GM21723 (cell line): Measurements from ENCODE around the gene NTNG1.

Source experiments
- ATAC-seq: cut with Tn5 transposase; IDR thresholded peaks from one replicate; pipeline ENCODE4 v1.9.1; 2021; ENCODE audit warnings: mild to moderate bottlenecking, moderate library complexity; ENCODE audit not compliant: unreplicated experiment

NTNG1 gene

DNA sequence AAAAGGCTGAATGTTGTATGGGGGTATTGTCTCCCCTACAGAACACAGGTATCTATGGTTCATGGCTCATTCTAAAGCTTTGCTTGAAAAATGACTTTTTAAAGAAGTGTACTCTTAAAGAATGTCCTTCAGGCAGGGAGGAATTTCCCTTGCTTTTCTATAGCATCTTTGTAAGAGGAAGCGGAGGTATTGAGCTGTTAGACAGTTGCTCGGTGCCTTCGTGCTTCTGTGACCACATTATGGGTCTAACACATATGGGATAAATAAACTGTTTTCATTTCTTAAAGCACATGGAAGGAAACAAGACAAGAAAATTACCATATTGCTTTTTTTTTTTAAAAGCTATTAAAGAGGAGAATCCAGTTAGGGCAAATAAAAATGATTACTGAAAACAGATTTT lies 182.9 kb downstream of the NTNG1 start:
- no peak for ATAC-seq

DNA sequence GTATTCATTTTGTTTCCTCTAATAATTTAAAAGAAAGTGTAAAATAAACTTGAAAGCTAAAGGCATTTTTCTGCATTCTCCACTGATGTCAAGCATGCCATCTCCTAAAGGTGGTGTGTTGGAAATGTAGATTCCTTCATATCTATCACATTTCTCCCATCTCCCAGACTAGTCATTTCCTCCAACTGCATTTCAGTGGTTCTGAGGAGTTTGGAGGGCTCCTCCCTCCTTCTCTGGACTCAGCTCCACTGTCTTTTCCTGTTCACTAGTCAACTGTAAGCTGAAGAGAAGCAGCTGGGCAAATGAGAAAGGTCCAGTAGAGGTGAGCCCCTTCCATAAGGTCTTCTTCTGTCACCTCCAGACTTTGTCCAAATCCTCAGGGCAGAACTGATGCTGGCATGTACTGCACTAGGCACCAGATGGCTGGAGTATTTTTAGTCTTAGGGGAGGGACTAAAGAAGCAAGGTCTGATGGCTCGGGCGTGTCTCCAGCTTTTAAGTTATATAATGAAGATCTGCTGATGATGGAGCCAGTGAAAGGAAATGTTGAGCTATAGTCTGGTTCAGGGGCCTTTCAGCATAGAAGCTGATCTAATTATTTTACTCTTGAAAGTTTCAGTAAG lies 186.1 kb downstream of the NTNG1 start:
- ATAC-seq, result no peak

DNA sequence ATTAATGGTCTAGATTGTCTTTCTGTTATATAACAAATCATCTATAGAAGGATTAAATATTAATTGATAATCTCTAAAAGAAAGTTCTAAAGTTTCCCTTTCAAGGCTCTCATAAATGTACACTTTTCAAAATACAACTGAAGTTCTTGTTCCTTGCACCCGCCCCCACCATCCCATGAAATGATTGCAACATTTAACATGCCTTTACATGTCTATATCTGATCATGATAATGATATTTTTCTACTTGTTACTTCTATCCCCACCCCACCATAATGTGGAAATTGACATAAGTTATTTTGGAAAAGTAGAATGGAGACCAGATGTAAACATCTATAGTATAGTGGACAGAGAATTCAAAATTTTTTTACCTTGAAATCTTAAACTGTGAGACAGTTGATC lies 186.6 kb downstream of the NTNG1 start:
- no peak for ATAC-seq

DNA sequence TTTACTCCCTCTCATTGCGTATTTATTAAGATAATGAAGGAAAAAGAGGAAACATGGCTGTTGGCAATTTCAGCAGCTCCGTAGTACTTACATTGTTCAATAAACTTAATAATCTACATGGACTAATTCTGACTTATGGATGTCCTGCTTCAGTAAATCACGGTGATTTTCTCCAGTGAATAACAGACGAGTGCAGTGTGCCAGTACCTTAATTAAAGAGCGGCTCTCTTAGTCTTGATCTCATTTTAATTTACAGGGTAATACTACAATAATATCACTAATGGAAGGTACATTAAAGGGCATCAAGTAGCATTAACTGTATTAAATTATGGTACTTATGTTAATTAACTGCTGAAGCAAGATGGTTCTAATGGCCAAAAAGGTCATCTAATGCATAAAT lies 187.2 kb downstream of the NTNG1 start:
- ATAC-seq, result no peak

- ATAC-seq, result no peak
Measured at GRCh38 chr1:107339775-107340174, 198.9 kb downstream of the NTNG1 start.

DNA sequence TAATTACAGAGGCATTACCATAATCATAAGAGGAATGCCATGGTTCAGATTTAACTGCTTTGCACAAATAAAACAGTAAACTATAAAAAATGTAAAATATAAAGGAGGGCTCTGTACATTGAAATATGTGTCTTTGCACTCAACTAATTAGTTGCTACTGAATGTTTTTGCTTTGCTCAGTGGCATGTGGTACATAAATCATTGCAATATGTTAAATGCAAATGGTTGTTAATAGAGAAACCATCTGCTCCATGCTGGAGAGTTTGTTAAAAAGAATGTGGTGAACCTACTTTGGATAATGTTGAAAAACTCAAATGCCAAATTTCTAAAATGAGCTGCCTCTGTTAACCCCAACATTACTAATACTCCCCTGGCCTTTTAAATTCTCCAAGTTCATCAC lies 201.5 kb downstream of the NTNG1 start:
- no peak for ATAC-seq

- ATAC-seq, result no peak
Measured at GRCh38 chr1:107342768-107343167, 201.9 kb downstream of the NTNG1 start.

DNA sequence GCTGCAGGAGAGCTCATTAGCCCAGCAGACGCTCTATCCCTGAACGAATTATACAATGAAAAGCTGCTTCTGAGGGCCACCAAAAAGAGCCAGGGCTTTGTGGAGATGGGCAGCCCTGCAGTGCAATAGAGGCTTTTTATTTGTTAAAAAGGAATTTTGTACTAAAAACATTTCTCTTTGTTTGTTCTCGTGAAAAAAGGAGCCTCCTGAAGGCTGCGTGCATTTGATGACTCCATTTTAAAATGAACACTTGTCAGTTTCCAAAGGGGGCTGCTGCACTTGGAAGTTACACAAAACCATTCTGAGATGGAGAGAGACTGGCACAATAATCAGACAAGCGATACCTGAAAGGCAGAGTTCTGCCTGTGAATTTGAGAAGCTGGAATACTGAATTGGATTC lies 202.8 kb downstream of the NTNG1 start:
- no peak for ATAC-seq

DNA sequence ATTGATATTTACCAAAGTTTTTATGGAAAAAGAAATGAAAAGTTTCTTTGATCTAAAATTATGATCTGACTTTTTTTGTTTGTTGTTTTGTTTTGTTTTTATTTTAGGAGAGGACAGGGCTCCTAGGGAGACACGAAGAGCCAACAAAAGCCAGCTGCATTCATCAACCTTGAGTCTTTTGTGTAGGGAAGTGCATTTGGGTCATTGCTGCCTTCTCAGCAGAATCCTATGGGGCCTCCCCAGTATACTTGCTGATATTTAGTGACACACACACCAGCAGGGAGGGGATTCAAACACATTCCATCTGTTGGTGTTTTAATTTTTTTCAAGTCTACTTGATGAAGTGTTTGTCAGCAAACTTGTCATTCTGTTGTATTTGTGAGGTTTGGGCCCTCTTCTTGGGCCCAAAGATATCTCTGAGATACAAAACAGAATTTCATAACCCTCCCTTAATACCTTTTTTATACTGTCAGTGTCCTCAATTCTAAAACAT lies 203.5 kb downstream of the NTNG1 start:
- ATAC-seq, result no peak

- no peak for ATAC-seq
Measured at GRCh38 chr1:107344836-107345235, 204.0 kb downstream of the NTNG1 start.

DNA sequence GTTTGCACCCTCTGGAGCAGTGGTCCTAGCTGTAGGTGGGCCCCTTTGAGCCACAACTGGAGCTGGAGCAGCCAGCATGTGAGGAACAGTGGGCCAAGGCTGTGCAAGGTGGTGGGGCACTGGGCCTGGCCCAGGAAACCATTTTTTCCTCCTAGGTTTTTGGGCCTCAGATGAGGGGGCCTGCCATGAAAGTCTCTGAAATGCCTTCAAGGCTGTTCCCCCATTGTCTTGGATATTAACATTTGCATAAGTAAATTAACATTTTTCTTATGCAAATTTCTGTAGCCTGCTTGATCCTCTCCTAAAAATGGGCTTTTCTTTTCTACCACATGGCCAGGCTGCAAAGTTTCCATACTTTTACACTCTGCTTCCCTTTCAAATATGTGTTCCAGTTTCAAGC lies 212.0 kb downstream of the NTNG1 start:
- no peak for ATAC-seq

GRCh38 chr1:107357376-107357775 lies 216.5 kb downstream of the NTNG1 start:
- no peak for ATAC-seq

DNA sequence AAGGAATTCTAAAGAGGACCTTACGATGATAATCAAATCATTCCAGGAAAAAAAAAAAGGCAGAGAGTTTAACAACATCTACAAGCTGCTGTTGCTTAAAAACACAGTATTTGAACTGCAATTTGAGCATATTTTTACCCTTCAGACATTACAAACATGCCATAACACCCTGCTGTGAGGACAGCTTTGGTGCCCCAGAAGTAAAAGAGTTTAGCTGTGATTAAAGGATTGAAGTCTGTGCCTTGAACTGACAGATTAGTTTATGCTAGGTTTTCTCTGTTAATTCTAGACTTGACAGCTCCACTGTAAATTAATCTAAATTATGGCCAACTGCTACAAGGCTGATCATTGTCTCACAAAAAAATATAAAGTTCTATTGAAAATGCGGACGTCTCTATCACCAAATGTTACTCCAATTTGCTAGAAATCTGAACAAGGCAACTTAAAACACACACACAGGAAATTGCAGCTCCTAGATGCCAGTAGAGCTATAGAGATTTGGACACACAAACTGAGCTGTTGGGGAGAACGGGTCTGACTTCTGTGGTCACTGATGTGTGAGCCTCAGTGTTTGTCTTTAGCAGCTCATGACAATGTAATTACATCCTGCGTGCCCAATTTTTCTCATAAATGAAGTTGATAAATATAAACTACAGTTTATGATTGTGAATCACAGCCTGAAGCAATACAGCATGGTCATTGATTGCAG lies 217.9 kb downstream of the NTNG1 start:
- ATAC-seq, result peak; percentile 17

DNA sequence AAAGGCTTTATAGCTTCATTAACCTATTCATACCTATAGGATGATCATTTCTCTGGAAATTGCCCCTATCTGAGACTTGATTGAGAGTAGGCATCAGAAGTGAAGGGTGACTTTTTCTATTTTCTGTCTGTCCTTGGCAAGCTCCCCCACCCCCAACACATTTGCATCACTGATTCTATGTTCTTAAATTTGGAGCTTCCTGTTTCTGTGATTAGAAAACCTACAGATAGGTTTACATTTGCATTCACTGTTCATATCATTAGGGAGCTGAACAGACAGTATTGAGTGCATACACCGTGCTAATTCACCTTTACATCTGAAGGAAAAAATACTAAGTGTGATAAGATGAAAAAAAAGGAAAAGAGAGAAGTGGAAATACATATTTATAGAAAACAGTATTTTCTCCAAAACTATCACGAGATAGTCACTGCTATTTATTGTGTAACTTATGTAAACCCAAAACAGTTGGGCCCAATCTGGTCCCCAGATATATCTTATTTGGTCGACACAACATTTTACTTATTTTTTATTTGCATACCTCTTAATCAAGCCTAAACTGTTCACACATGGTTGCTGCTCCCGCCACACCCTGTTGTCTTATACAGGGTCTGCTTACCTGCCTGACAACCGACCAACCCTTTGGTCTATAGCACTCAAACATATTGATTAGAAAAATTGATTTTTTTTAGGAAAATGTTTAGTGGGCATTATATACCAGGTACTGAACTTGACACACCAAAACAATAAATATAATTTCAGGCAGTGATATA lies 218.8 kb downstream of the NTNG1 start:
- ATAC-seq, result peak; percentile 45

DNA sequence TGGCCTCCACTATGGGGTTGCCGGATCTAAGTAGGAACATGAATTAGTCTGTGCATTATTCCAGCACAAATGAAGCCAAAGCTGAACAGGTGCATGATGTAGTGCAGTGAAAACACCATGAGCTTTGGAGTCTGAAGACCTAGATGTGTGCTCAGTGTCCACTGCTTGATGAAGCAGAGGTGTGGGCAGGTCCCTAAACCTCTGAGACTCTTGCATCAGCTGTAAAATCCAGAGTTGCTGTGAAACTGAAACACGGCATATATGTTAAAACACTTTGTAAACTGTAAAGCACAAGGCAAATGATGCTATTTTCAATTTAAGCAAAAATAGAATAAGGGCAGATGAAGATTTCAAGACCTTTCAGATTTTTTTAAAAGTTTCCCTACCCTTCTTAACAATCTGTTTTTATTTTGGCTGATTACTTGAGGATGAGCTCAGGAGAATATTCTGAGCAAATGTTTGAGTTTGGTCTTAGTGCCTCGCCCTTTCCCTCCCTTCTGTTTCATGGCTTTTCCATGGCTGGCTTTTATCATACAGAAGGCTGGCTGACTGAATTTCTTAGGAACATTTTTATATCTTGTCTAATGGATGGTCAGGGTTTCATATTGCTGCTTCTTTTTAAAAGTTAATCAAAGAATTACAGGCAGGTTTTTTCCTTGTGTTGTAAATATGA lies 221.8 kb downstream of the NTNG1 start:
- peak; percentile 82 for ATAC-seq

DNA sequence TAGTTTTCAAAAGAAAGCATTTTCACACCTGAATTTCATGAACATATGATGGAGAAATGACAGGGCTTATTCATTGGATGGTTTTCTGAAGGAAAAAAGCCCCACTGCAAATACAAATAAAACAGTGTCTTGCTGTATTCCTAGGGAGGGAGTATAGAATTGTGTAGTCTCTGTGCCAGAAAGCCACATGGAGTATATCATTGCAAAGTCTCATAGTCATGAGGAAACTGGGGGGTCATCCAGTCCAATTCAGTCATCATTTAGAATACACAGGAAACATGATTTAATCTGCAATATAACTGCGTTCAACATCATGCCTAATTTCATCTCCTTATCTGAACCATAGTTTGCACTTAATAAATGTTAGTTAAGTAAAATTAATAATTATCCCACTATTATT lies 222.3 kb downstream of the NTNG1 start:
- no peak for ATAC-seq

DNA sequence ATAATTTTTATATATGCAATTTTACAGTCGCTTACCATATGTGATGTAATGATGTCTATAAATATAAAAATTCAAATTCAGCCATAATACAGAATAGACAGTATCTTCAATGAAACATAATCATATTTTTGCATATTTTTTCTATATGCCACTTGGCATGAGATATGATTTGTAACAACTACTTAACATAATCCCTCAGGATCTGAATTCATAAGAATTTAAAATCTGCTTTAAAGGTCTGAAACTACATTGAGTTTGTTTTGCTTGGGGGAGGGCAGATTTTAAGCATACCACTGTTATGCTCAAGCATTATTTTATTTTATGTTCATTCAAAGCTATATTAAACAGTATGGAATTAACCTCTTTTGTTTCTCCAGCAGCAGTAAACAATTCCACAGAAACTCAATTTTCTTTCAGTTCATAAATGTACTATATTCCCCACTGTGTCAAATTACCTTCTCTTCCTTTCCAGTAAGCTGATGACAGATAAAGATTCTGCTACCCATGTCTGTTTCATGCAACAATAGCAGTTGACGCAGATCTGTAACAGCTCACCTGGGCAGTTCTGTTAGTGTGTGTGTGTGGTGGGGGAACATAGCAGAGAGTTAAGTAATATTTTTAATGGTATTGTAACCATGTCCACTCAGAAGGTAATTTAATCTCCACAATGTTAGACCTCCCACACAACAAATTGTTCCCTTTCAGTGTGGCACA lies 224.8 kb downstream of the NTNG1 start:
- ATAC-seq, result no peak

- no peak for ATAC-seq
Measured at GRCh38 chr1:107378426-107378825, 237.6 kb downstream of the NTNG1 start.

DNA sequence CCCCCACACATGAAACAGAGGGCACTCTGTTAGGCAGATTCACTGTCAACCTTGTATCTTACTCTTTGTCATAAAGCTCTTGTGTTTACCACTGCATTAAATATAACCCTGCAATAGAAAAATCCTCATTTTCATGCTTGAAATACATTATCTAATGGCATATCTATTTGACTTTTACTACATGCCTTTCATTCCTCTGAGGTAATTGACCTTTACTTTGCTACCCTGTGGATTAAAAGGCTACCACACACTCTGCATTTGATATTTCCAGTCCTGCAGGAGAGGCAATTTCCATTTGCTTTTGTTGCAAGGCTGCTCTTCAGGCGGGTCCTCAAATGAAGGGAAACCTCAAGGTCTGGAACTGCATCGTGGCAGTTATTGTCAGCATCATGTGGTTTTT lies 238.0 kb downstream of the NTNG1 start:
- no peak for ATAC-seq

DNA sequence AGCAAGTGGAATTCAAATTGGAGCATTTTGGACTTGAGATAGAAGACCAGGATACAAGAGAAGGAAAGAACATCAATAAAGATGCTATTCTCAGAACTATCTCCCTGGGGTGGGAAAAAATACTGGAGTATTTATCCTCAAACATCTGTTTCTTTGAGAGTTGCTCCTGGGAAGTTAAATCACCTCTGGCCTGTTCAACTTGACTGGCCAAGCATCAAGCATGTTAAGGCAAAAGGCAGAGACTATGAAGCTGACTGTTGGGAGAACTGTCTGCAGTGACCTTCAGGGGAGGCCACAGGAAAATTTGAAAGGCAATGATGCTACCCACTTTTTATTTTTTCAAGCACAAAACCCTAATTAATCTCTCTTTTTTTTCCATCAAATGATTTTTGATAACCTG lies 239.0 kb downstream of the NTNG1 start:
- ATAC-seq, result no peak
